Measurements from ENCODE around the gene WARS2. TPM values are rescaled to one million over a fixed set of nuclear protein-coding genes. Genes with fewer than 3 reads are reported as not detected.
A peak's percentile ranks its signal among the peaks of the same experiment; 100 is the strongest.

The WARS2 gene
- total and polyA plus RNA-seq, 2 of the 8 experiments (the other 6 are each of a cell fraction or from before 2014, with no cell fraction given): 4.3 to 12.9 TPM

GRCh38 chr1:119000371-119001180 is 139.9 kb downstream of the WARS2 start:
- Histone ChIP-seq H3K27ac (ENCODE audit: low read depth, low read length) (no peak overlapping the region), H3K27me3 (replicated peaks in 1 of 4; ENCODE audit: control insufficient read depth in 3 of 4, extremely low read depth in 1 of 4, insufficient read depth in 3 of 4, low read length in 3 of 4) (peaks cover 96 to 100% (median 99%) of the 10 kb centered on the region in 4 experiments), H2AFZ (ENCODE audit: low read length) (peak overlapping the region; percentile 73; the same call in 1 of the 2 replicates), H4K91ac (replicated peaks; ENCODE audit: insufficient read length, low read length) (no peak overlapping the region), H4K8ac (ENCODE audit: extremely low read depth, insufficient read depth, low read length) (no peak overlapping the region), H3K79me1 (ENCODE audit: low read depth, low read length) (no peaks in the 10 kb centered on the region), H3K23ac (ENCODE audit: insufficient read length) (no peak overlapping the region), H3K4me3 (ENCODE audit: extremely low read depth in 1 of 4, insufficient read depth in 2 of 4, low read depth in 3 of 4, low read length in 4 of 4) (peak overlapping the region; percentile 25 to 53 (median 31); a peak in 7 of 8 replicates), H3K56ac (replicated peaks; ENCODE audit: insufficient read length, low read depth, low read length) (no peak overlapping the region), H3K9me3 (ENCODE audit: insufficient read depth in 2 of 2, low read depth in 1 of 2, low read length in 1 of 2) (no peaks in the 10 kb centered on the region), H4K20me1 (replicated peaks in 1 of 2; ENCODE audit: control insufficient read depth in 1 of 2, insufficient read depth in 2 of 2, low read length in 2 of 2) (peaks cover 5 to 21% of the 10 kb centered on the region in 2 experiments), H2BK12ac (ENCODE audit: low read depth, low read length) (peak overlapping the region; percentile 39; the same call in 1 of the 2 replicates), H3K9ac (replicated peaks in 1 of 4; ENCODE audit: extremely low read depth in 1 of 4, low read depth in 3 of 4, low read length in 3 of 4) (no peak overlapping the region), H2BK5ac (ENCODE audit: low read depth, low read length) (no peak overlapping the region), H3K23me2 (ENCODE audit: low read depth, low read length) (no peaks in the 10 kb centered on the region; the same call in 1 of the 2 replicates), H2BK15ac (ENCODE audit: low read length) (no peak overlapping the region), H3K14ac (ENCODE audit: insufficient read length) (no peak overlapping the region), H2BK120ac (replicated peaks; ENCODE audit: low read depth, low read length) (no peak overlapping the region), H2BK20ac (ENCODE audit: low read length) (0 out of 2 replicates have a peak overlapping the region, but pooled peaks have one; percentile 32), H3K18ac (ENCODE audit: extremely low read depth, low read length) (no peak overlapping the region), H3K4me1 (replicated peaks in 1 of 4; ENCODE audit: control insufficient read depth in 3 of 4, insufficient read depth in 4 of 4, low read length in 3 of 4) (peaks cover 4 to 28% (median 10%) of the 10 kb centered on the region in 4 experiments), H3K4ac (replicated peaks; ENCODE audit: insufficient read length, low read depth, low read length) (no peak overlapping the region), H4K5ac (ENCODE audit: insufficient read length, low read depth, low read length) (no peak overlapping the region), H3K36me3 (ENCODE audit: control insufficient read depth in 2 of 4, insufficient read depth in 4 of 4, low read length in 3 of 4) (no peaks in the 10 kb centered on the region), H3K4me2 (ENCODE audit: insufficient read depth in 1 of 2, low read depth in 2 of 2, low read length in 2 of 2) (peak overlapping the region; percentile 68 to 85), H2AK5ac (ENCODE audit: low read depth, low read length) (no peak overlapping the region), H3K79me2 (ENCODE audit: control insufficient read depth in 1 of 2, insufficient read depth in 2 of 2, low read length in 2 of 2) (no peaks in the 10 kb centered on the region)
- FAIRE-seq (no peak), DNase-seq (ENCODE audit: low read depth in 1 of 2, low spot score in 2 of 2) (peak in 1 of 2 experiments; percentile 72)
- ChIA-PET CTCF (ENCODE audit: partially characterized antibody) (interaction anchor here (1.3 to 2.5 kb wide), 3 partner anchors 8 to 15 kb away, joined by 7 to 12 read pairs (median 10); no protein-coding TSS in a partner anchor), POLR2A (ENCODE audit: partially characterized antibody) (interaction anchor here (0.9 to 1.9 kb wide), 5 partner anchors 10 to 20 kb away, joined by 3 to 7 read pairs (median 4); no protein-coding TSS in a partner anchor)
- 1% methylated on average over 42 of the region's 44 CpGs; no CpG with 5 or more reads in 1 of the 2 experiments for WGBS, 2 experiments (ENCODE audit: extremely low coverage in 1 of 2, insufficient coverage in 1 of 2, insufficient read length in 1 of 2, insufficient replicate concordance in 2 of 2, low coverage in 1 of 2, low lambda C conversion rate in 2 of 2, missing lambda C conversion rate in 1 of 2)
- peak; percentile 56 for TF ChIP-seq RNF2 (IDR thresholded peaks at IDR 0.05; ENCODE audit: borderline replicate concordance, low read depth, low read length, missing control alignments, poor library complexity, severe bottlenecking)
- no peak for TF ChIP-seq NRF1 (IDR thresholded peaks at IDR 0.05; ENCODE audit: low read depth, low read length)
- no peak for TF ChIP-seq POU5F1 (IDR thresholded peaks at IDR 0.05; ENCODE audit: low read depth, low read length)
- TF ChIP-seq EZH2 (IDR thresholded peaks at IDR 0.05; ENCODE audit: low read depth, low read length, severe bottlenecking): peak; percentile 91
- TF ChIP-seq, protein P1, sequence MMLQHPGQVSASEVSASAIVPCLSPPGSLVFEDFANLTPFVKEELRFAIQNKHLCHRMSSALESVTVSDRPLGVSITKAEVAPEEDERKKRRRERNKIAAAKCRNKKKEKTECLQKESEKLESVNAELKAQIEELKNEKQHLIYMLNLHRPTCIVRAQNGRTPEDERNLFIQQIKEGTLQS (IDR thresholded peaks at IDR 0.05; ENCODE audit: insufficient read depth, low read depth, low read length): no peak
- TF ChIP-seq TBP (IDR thresholded peaks at IDR 0.05; ENCODE audit: low read depth, low read length): no peak
- TF ChIP-seq, protein P2, sequence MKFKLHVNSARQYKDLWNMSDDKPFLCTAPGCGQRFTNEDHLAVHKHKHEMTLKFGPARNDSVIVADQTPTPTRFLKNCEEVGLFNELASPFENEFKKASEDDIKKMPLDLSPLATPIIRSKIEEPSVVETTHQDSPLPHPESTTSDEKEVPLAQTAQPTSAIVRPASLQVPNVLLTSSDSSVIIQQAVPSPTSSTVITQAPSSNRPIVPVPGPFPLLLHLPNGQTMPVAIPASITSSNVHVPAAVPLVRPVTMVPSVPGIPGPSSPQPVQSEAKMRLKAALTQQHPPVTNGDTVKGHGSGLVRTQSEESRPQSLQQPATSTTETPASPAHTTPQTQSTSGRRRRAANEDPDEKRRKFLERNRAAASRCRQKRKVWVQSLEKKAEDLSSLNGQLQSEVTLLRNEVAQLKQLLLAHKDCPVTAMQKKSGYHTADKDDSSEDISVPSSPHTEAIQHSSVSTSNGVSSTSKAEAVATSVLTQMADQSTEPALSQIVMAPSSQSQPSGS (IDR thresholded peaks at IDR 0.05; ENCODE audit: low read length): no peak
- TF ChIP-seq CBX8 (IDR thresholded peaks at IDR 0.05; ENCODE audit: borderline replicate concordance, low read depth, low read length): no peak

All from H1 (cell line).